ENCODE data around the gene TAS2R10. TPM values are rescaled to one million over a fixed set of nuclear protein-coding genes. Genes with fewer than 3 reads are reported as not detected.
"Not testable (repeated sequence)": the region's sequence is repeated elsewhere in the genome, so short reads cannot be mapped to it uniquely, and the experiment has no call there.

Gene TAS2R10
- total RNA-seq, 1 experiment from 2014 or later: 0.91 TPM

DNA sequence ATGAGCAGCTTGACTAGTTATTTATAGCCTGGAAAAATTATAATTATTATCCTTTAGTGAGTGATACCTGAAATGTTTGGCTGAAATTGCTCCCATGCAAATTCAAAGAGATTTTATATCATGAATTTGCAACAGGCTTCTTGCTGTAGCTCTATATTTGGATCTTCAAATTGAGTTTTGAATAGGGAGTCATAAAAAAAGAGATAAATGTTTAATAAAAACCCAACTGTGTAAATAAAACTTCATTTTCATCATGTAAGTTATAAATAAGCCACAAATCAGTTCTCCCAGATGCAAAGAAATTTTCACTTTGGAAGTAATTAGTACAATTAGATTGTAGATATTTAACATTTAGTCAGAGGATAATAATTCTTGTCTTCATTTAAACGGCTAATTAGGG lies 19.0 kb downstream of the TAS2R10 start, which contains the start of gene TAS2R8:
Gene TAS2R8, minus strand, starts transcription at position 101 of the 400 bp plus-strand sequence. CDS start 306 bp downstream, outside the sequence.
- BruUV-seq (replicated peaks): no TSS peak
- DNase-seq (ENCODE audit: unreplicated experiment): no peak
- intact Hi-C loops (cut with micrococcal nuclease): no loop called here
- ChIA-PET CTCF (no interaction called here), POLR2A (no interaction called here)
- H3K4me1 Mint-ChIP-seq (ENCODE audit: insufficient read depth, unreplicated experiment): no peaks in the 10 kb centered on the region
- H3K9me3 Mint-ChIP-seq (ENCODE audit: unreplicated experiment): no peaks in the 10 kb centered on the region
- TF ChIP-seq, protein P1, sequence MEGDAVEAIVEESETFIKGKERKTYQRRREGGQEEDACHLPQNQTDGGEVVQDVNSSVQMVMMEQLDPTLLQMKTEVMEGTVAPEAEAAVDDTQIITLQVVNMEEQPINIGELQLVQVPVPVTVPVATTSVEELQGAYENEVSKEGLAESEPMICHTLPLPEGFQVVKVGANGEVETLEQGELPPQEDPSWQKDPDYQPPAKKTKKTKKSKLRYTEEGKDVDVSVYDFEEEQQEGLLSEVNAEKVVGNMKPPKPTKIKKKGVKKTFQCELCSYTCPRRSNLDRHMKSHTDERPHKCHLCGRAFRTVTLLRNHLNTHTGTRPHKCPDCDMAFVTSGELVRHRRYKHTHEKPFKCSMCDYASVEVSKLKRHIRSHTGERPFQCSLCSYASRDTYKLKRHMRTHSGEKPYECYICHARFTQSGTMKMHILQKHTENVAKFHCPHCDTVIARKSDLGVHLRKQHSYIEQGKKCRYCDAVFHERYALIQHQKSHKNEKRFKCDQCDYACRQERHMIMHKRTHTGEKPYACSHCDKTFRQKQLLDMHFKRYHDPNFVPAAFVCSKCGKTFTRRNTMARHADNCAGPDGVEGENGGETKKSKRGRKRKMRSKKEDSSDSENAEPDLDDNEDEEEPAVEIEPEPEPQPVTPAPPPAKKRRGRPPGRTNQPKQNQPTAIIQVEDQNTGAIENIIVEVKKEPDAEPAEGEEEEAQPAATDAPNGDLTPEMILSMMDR (IDR thresholded peaks at IDR 0.05; ENCODE audit: unreplicated experiment): no peak
- peaks cover 68% of the 10 kb centered on the region for H3K27me3 Mint-ChIP-seq (ENCODE audit: insufficient read depth, unreplicated experiment)
- no peaks in the 10 kb centered on the region for H3K36me3 Mint-ChIP-seq (ENCODE audit: insufficient read depth, unreplicated experiment)
- no peak within 1 kb of the TSS for H3K27ac Mint-ChIP-seq (ENCODE audit: low read depth, unreplicated experiment)
- H3K4me3 Mint-ChIP-seq (ENCODE audit: unreplicated experiment): no peak within 1 kb of the TSS

DNA sequence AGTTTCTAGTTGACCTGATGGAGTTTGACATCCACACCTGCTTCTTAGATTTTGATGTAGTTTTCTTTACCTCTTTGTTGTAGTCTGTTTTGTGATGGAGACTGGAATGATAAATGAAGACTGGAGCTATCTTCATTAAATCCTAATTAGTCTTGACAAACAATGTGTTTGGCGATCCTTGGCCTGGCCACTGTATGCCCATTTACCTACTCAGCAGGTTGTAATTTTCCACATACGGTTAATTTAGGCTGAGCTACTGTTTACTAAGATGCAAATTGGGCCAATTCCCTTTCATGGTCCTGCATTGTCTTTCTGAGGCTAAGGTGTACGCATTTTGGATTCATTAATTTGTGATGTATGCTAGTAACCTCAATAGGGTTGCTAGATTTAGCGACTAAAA lies 23.6 kb downstream of the TAS2R10 start, which contains the start of gene TAS2R7:
Gene TAS2R7, minus strand, starts transcription at position 41 of the 400 bp plus-strand sequence. CDS start 57 bp downstream, outside the sequence.
- H3K4me1 Mint-ChIP-seq (ENCODE audit: insufficient read depth, unreplicated experiment): no peaks in the 10 kb centered on the region
- no TSS peak for BruUV-seq (replicated peaks)
- H3K36me3 Mint-ChIP-seq (ENCODE audit: insufficient read depth, unreplicated experiment): no peaks in the 10 kb centered on the region
- intact Hi-C loops (cut with micrococcal nuclease): no loop called here
- POLR2A ChIA-PET: no interaction called here
- DNase-seq (ENCODE audit: unreplicated experiment): no peak
- peaks cover 68% of the 10 kb centered on the region for H3K27me3 Mint-ChIP-seq (ENCODE audit: insufficient read depth, unreplicated experiment)
- TF ChIP-seq, protein P1 (IDR thresholded peaks at IDR 0.05; ENCODE audit: unreplicated experiment): no peak
- CTCF ChIA-PET: interaction anchor here (0.7 kb wide), 1 partner anchor 48 kb away, joined by 3 read pairs; no protein-coding TSS in a partner anchor
- no peaks in the 10 kb centered on the region for H3K9me3 Mint-ChIP-seq (ENCODE audit: unreplicated experiment)
- H3K27ac Mint-ChIP-seq (ENCODE audit: low read depth, unreplicated experiment): no peak within 1 kb of the TSS
- H3K4me3 Mint-ChIP-seq (ENCODE audit: unreplicated experiment): no peak within 1 kb of the TSS

GRCh38 chr12:10801741-10802140 lies 24.4 kb downstream of the TAS2R10 start:
- intact Hi-C loops (cut with micrococcal nuclease): no loop called here
- POLR2A ChIA-PET: no interaction called here
- BruUV-seq (replicated peaks): no TSS peak
- Mint-ChIP-seq H3K4me3 (ENCODE audit: unreplicated experiment) (no peak overlapping the region), H3K27me3 (ENCODE audit: insufficient read depth, unreplicated experiment) (peaks cover 77% of the 10 kb centered on the region), H3K4me1 (ENCODE audit: insufficient read depth, unreplicated experiment) (no peaks in the 10 kb centered on the region), H3K9me3 (ENCODE audit: unreplicated experiment) (no peaks in the 10 kb centered on the region), H3K36me3 (ENCODE audit: insufficient read depth, unreplicated experiment) (no peaks in the 10 kb centered on the region), H3K27ac (ENCODE audit: low read depth, unreplicated experiment) (no peak overlapping the region)
- DNase-seq (ENCODE audit: unreplicated experiment): no peak
- TF ChIP-seq, protein P1 (IDR thresholded peaks at IDR 0.05; ENCODE audit: unreplicated experiment): no peak
- CTCF ChIA-PET: no interaction called here

DNA sequence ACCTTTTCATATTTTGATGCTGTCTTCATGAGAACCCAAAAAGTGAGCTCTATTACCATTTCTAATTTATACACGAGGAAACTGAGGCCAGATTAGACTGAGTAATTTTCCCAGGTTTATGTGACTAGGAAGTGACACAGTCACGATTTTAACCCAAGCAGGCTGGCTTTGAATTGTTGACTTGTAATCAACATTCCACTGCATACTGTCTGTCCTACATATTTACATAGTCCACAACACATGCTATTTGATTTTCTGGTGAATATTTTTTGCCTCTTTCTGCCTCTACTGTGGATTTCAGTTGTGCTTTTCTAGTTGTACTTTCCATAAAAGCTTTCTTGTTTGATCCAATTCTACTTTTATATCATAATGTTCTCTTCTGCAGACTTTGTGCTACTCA lies 31.9 kb downstream of the TAS2R10 start:
- no TSS peak for BruUV-seq (replicated peaks)
- no peak overlapping the region for H3K4me3 Mint-ChIP-seq (ENCODE audit: unreplicated experiment)
- no peak overlapping the region for H3K27ac Mint-ChIP-seq (ENCODE audit: low read depth, unreplicated experiment)
- peaks cover 54% of the 10 kb centered on the region for H3K27me3 Mint-ChIP-seq (ENCODE audit: insufficient read depth, unreplicated experiment)
- DNase-seq (ENCODE audit: unreplicated experiment): no peak
- no peaks in the 10 kb centered on the region for H3K4me1 Mint-ChIP-seq (ENCODE audit: insufficient read depth, unreplicated experiment)
- CTCF ChIA-PET: interaction anchor here (1.2 kb wide), 1 partner anchor 405 kb away, joined by 3 read pairs; no protein-coding TSS in a partner anchor
- POLR2A ChIA-PET: no interaction called here
- TF ChIP-seq, protein P1 (IDR thresholded peaks at IDR 0.05; ENCODE audit: unreplicated experiment): no peak
- H3K9me3 Mint-ChIP-seq (ENCODE audit: unreplicated experiment): no peaks in the 10 kb centered on the region
- H3K36me3 Mint-ChIP-seq (ENCODE audit: insufficient read depth, unreplicated experiment): no peaks in the 10 kb centered on the region
- intact Hi-C loops (cut with micrococcal nuclease): no loop called here

DNA sequence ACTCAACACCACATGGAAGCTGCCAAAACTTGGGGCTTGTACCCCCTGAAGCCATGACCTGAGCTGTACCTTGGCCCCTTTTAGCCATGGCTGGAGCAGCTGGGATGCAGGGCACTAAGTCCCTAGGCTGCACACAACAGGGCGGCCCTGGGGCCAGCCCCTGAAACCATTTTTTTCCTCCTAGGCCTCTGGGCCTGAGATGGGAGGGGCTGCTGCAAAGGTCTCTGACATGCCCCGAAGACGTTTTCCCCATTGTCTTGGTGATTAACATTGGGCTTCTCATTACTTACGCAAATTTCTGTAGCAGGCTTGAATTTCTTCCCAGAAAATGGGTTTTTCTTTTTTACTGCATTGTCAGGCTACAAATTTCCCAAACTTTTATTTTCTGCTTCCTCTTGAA lies 34.4 kb downstream of the TAS2R10 start:
- BruUV-seq (replicated peaks); POLR2A ChIA-PET; intact Hi-C loops (cut with micrococcal nuclease); H3K4me1 Mint-ChIP-seq (ENCODE audit: insufficient read depth, unreplicated experiment); H3K4me3 Mint-ChIP-seq (ENCODE audit: unreplicated experiment); H3K27ac Mint-ChIP-seq (ENCODE audit: low read depth, unreplicated experiment); H3K36me3 Mint-ChIP-seq (ENCODE audit: insufficient read depth, unreplicated experiment); CTCF ChIA-PET; H3K9me3 Mint-ChIP-seq (ENCODE audit: unreplicated experiment); DNase-seq (ENCODE audit: unreplicated experiment): not testable (repeated sequence)
- H3K27me3 Mint-ChIP-seq (ENCODE audit: insufficient read depth, unreplicated experiment): peaks cover 29% of the 10 kb centered on the region
